Hepatic stellate cell (primary cell): ENCODE results near the gene CNFN.

Experiments used
- DNase-seq: peaks from one replicate; pipeline ENCODE4 v3.0.0; 2011; ENCODE audit warnings: low spot score

CNFN gene

GRCh38 chr19:42375415-42376176 is 14.5 kb downstream of the CNFN start:
- no peak for DNase-seq

- DNase-seq = no peak
These were observed 15.2 kb downstream of the CNFN start for GRCh38 chr19:42374826-42375376.

DNA sequence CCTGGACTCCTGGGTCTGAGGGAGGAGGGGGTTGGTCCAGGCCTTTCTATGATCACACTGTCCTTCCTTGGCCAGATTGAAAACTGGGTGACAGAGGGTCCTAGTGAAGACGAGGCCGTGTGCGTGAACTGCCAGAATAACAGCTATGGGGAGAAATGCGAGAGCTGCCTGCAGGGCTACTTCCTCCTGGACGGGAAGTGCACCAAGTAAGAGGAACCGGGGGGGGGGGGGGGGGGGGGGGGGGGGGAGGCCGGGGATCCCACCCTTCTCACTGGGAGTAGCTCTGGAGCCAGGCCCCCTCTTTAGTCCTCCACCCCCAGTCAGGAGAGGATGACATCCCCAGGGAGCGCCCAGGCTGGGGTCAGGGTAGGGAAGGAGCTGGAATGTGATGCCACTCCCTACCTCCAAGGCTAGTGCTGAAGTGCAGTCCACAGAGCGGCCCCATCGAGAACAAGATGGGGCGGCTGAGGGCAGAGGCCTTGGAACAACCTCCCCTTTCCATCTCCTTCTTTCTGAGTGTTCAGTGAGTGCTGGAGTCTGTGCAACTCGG is 19.4 kb downstream of the CNFN start:
- DNase-seq = no peak

GRCh38 chr19:42370068-42370520 is 20.0 kb downstream of the CNFN start:
- no peak for DNase-seq

- no peak for DNase-seq
These were observed 20.5 kb downstream of the CNFN start for GRCh38 chr19:42369433-42370067.

DNA sequence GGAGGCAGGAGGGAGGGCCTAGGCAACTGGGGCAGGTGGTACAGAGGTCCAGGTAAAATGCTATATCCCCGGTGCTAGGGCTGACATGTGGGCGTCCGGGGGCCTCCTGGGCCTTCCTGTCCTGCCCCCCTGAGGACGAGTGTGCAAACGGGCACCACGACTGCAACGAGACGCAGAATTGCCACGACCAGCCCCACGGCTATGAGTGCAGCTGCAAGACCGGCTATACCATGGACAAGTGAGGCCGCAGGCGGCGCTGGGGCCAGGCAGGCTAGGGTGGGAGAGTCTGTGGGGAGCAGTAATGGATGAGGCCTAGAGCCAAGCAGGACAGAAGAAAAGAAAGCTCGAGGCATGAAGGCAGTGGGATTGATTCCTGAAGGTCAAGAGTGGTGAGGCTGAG is 21.3 kb downstream of the CNFN start:
- no peak for DNase-seq

DNA sequence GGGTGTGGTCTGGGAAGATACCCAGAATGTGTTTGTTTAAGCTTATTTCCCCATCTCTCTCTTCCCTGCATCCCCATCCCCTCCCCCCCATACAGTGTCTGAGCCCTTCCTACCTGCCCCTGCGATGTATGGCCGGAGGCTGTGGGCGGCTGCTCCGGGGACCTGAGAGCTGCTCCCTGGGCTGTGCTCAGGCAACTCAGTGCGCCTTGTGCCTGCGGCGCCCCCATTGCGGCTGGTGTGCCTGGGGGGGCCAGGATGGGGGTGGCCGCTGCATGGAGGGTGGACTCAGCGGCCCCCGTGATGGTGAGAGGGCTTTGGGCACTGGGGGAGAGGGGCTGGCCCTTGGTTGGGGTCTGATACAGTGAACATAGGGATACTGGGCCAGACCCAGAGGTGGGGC is 21.7 kb downstream of the CNFN start:
- DNase-seq = no peak

DNA sequence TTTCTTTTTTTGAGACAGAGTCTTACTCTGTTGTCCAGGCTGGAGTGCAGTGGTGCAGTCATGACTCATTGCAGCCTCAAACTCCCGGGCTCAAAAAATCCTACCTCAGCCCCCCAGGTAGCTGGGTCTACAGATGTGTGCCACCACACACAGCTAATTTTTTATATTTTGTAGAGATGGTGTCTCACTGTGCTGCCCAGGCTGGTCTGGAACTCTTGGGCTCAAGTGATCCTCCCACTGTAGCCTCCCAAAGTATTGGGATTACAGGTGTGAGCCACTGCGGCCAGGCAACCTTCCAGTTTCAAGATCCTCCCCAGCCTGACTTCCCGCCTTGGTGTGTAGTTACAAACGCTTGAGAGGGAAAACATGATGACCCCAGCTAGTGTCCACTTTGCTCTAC is 22.2 kb downstream of the CNFN start:
- no peak for DNase-seq

GRCh38 chr19:42366673-42367072 is 23.4 kb downstream of the CNFN start:
- DNase-seq = no peak

GRCh38 chr19:42363614-42364346 is 26.3 kb downstream of the CNFN start:
- no peak for DNase-seq

DNA sequence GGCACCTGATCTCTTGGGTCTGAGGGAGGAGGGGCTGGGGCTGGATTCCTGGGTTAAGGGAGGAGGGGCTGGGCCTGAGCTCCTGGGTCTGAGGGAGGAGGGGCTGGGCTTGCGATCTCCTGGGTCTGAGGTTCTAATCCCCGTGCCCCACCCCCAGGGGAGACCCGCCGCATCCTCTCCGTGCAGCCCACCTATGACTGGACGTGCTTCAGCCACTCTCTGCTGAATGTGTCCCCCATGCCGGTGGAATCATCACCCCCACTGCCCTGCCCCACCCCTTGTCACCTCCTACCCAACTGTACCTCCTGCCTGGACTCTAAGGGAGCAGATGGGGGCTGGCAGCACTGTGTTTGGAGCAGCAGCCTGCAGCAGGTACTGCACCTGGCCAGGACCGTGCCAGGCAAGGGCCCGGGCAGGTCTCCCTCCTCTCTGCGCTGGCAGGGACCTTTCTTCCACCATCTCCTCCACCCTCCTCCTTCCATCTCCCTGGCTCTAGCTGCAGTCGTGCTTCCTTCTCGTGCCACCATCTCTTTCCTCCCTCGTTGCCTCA is 27.1 kb downstream of the CNFN start:
- DNase-seq = no peak

GRCh38 chr19:42362342-42362741 is 27.8 kb downstream of the CNFN start:
- no peak for DNase-seq

- DNase-seq = no peak
These were observed 28.6 kb downstream of the CNFN start for GRCh38 chr19:42361545-42361910.

DNA sequence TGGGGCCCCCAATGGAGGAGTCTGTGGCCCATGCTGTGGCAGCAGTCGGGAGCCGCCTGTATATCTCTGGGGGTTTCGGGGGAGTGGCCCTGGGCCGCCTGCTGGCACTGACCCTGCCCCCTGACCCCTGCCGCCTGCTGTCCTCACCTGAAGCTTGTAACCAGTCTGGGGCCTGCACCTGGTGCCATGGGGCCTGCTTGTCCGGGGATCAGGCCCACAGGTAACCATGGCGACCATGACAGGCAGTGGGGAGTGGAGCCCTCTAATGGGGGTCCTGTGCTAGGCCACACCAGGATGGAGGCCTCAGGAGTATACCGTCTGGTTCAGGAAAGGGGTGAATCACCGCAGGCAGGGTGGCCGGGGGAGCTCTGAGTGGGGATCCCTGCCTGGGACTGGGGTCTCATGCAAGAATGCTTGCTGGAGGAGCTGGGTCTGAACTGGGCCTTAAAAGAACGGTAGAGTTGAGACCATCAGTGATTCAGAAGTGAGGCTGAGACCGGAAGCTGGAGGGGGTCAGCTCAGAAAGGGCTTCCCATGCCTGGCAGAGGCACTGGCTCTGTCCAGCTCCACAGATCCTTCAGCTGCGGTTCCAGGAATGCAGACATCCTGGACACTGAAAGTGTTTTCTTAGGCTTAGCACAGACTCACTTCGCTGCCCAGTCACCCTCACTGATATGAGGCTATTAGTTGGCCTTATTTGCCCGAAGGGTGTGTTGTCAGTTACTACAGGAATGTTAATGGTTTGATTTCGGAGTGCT is 29.1 kb downstream of the CNFN start:
- no peak for DNase-seq

DNA sequence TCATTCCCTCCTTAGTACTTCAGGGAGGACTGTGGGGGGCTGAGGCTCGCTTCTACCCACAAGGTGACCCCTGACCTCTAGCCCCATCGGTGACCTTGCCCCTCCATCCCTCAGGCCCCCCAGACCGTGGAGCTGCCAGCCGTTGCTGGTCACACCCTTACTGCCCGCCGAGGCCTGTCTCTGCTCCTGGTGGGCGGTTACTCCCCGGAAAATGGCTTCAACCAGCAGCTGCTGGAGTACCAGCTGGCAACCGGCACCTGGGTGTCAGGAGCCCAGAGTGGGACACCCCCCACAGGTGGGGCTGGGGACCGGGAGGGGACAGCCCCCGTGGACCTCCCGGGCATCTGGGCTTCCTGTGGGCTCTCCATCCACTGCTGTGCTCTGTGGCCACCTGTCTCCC is 32.8 kb downstream of the CNFN start:
- DNase-seq = no peak

DNA sequence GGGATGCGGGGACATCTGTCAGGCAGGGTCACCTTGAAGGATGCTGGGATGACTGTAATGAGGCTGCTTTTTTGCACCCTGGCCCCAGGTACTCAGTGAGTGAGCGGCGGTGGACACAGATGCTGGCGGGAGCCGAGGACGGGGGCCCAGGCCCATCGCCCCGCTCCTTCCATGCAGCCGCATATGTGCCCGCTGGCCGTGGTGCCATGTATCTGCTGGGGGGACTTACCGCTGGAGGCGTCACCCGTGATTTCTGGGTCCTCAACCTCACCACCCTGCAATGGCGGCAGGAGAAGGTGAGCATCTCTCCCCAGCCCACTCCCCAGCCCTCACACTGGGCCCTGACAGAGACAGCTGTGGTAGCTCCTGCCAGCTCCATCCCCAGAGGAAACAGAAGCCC is 33.4 kb downstream of the CNFN start:
- DNase-seq = no peak

DNA sequence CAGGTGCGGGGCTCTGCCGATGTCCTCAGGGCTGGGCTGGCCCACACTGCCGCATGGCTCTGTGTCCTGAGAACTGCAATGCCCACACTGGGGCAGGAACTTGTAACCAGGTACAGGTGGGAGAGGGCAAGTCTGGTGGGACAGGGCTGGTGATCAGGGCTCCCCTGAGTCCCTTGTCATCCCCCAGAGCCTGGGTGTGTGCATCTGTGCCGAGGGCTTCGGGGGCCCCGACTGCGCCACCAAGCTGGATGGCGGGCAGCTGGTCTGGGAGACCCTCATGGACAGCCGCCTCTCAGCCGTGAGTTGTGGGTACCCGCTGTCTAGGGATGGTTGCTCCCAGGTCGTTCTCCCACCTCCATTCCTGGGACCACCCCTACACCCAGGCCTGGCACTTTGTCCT is 34.2 kb downstream of the CNFN start:
- no peak for DNase-seq

GRCh38 chr19:42353341-42354015 is 36.6 kb downstream of the CNFN start:
- DNase-seq = no peak

GRCh38 chr19:42352301-42353259 is 37.5 kb downstream of the CNFN start:
- peak; percentile 29 for DNase-seq
